KG1 (cell line): Measurements from ENCODE around the gene L3MBTL2.

Experiments
- DNase-seq: peaks from one replicate; lab custom pipeline; 2025; lab: John Stamatoyannopoulos, UW

L3MBTL2 gene

DNA sequence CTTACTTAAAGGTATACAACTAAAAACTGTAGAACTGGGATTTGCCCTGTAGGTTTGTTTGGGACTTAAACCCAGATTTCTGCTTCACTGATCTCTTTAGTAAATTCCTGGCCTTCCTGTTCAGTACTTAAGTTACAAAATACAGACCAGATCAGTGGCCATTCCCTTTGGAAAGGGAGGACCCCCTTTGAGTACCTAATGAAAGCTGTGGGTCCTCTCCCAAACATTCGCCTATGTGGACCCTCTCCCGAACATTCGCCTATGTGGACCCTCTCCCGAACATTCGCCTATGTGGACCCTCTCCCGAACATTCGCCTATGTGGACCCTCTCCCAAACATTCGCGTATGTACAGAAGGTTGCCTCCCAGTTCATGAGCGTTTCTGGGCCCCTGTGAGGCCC is 10.3 kb downstream of the L3MBTL2 start:
- DNase-seq: no peak

DNA sequence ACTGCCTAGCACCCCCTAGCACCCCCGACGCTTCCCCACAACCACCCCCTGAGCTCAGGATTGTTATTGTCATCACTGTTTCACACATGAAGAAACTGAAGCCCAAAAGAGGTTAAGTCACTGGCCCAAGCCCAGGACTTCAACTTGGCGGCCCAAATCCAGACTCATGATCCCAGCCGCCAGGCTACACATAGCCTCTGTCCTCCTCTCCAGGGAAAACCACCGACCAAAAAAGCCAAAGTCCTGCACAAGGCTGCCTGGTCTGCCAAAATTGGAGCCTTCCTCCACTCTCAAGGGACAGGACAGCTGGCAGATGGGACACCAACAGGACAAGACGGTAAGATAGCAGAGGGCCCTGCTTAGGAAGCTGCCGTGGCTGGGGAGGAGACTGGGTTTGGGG is 10.8 kb downstream of the L3MBTL2 start:
- no peak for DNase-seq

DNA sequence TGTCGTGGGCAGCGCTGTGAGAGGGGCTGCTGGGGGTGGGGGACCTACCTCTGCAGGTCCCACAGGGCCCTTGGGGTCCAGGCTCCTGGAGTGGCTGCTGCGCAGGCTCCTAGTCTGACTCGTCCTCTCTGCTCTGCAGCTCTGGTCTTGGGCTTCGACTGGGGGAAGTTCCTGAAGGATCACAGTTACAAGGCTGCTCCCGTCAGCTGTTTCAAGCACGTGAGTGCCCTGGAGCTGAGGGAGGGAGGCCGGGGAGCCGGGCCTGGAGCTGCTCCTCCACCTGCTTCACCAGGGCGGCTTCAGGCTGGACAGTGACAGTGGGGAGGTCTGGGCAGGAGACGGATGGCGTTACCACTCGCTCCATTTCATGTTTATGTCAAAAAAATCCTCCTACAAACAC is 11.9 kb downstream of the L3MBTL2 start:
- no peak for DNase-seq

DNA sequence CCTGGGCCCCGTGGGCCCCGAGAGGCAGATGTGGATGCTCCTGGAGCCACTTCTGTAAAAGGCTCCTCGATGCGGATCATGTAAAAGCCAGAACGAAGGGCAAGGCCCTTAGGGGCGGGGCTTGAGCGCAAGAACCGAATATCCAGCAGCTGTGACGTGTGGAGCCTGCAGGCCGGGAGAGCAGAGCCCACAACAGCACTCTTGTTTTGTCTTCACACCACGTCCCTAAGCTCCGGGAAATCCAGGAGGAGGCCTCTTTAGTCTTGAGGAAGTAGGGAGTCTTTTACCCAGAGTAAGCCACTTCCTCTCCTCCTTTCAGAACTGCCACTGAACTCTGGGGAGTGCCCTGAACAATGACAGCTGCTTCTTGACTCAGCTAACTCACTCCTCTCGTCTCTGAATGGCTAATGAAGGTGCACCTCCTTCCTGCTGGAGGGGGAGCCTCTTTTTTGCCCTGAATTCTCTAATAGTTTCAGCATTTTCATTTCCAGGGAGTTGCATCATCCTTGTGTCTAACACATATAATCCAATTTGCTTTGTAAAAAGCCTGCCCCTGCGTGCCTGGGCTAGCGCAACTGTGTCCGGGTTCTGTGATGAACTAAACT is 12.5 kb downstream of the L3MBTL2 start:
- DNase-seq: peak; percentile 56

DNA sequence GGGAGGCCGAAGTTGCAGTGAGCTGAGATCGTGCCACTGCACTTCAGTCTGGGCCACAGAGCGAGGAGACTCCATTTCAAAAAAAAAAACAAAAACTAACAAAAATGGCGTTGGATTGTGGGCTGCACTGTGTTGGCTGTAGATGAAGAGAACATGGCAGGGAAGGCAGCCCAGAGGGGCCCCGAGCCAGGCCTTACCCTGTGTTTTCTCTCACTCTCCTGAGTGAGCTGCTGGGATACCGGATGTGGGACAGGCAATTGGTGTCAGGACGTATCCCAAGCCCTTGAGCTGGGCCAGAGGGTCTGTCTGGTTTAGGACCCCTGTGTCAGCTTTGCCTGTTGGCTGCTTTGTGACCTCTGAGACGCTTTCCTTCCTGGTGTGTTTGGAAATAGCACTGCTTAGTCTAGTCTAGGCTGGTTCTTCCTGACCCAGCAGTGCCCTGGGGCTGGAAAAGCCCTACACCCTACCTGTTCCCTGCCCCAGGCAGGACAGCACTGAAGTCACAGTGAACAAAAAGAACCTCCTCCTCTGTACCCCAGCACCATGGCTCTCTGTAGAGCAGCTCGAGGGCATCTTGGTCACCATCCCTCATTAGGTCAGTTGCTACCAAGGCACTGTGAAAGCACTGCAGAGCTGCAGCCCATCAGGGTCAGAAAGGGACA is 17.9 kb downstream of the L3MBTL2 start:
- DNase-seq: no peak

DNA sequence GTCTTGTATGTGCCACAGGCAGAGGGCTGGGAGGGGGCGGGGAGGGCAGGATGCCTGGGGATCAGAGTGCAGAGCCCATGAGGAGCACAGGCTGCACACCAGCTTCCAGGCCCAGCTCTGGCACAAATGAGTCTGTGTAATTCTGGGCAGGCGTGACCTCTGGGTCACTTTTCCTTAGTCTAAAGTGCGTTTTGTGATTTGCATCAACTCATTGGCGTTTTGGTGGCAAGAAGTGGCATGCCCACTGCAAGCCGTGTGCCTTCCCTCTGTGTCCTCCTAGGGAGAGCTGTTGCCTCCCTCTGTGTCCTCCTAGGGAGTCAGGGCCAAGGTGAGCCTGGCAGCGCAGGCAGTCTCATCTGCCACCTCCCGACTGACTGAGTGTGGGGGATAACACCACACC is 18.4 kb downstream of the L3MBTL2 start:
- no peak for DNase-seq

DNA sequence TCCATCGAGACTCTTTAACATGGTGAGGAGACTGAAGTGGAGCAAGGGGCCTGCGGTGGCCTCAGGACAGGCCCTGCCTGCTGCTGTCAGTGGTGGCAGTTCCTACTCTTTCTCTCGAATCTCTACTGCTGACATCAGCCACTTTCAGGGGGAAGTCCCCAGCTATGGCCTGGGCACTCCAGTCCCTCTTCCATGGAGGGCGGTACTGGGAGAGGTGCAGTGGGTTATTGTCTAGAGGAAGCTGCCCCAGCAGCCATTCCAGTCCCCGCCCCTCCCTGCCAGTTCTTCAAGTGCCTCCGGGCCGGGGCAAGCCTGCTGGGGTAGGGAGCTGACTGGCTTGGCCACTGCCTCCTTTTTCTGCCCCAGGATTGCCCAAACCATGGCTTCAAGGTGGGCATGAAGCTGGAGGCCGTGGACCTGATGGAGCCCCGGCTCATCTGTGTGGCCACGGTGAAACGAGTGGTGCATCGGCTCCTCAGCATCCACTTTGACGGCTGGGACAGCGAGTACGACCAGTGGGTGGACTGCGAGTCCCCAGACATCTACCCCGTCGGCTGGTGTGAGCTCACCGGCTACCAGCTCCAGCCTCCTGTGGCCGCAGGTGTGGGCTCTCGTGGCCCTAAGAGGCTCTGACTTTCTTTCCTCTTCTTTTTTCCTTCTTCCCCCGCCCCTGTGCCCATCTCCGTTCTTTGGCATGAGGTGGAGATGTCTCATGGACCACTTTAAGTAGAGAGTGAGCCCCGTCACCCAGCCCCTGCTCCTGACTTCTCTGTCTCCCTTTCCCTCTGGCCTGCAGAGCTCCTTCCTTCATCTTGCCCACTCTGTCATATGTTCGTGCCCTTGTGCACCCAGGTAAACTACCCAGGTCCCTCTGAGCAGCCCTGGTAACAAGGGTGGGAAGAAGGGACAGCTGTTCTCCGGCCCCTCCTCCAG is 21.9 kb downstream of the L3MBTL2 start:
- no peak for DNase-seq

DNA sequence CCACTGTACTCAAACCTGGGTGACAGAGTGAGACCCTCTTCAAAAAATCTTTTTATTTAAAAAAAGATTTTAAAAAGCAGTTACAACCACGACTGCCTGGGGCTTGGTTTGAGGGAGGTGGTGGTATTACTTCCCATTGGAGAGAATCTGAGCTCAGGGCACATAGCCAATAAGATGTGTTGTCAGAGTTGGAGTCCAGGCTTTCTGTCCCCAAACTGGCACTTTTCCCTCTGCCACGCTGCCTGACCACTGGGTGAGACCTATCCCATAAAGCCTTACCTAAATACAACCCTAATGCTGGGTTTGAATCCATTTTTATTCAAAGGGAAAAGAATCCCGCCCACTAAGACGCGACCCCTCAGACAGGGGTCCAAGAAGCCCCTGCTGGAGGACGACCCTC is 24.1 kb downstream of the L3MBTL2 start:
- DNase-seq: no peak

DNA sequence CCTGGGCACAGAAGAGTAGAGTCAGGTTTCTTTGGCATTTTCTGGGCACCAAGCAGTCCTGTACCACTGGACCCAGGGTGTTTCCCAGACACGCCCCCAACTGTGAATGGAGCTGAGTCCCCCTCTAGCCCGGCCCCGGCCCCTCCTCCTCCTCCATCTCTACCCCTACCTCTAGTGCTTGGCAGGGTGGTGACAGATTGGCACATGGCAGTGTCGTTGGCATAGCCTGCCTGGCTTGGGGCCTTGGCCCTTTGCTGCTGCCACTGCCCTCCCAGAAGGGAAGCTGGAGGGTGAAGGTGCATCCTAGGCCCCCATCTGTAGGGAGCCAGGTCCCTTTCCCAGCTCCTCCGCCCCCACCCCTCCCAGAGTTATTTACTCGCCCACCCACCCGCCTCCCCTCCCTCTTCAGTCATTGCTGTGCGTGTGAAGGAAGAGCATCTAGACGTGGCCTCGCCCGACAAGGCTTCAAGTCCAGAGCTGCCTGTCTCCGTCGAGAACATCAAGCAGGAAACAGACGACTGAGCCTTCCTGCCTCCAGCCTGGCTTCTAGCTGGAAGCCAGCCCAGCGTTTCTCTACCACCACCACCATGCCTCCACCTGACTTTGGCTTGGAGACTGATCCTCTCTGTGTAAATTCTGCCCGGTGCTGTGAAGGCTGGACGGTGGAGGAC is 24.8 kb downstream of the L3MBTL2 start:
- no peak for DNase-seq

DNA sequence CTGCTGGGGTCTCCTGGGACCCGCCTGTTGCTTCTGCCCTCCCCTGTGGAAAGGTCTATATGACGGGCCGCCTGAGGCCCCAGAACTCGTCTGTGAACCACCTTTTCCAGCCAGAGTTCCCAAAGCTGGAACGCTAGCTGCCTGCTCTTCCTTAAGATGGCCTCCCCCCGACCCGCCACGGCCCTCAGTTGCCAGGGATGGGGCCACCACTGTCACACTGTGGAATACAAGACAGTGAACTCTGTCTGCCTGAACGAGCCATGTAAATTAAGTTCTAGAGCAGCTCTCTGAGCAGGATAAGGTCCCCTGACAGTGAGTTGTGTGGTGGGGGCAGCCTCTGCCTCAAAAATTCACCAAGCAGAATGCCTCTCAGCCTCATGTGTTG is 25.3 kb downstream of the L3MBTL2 start:
- DNase-seq: no peak

DNA sequence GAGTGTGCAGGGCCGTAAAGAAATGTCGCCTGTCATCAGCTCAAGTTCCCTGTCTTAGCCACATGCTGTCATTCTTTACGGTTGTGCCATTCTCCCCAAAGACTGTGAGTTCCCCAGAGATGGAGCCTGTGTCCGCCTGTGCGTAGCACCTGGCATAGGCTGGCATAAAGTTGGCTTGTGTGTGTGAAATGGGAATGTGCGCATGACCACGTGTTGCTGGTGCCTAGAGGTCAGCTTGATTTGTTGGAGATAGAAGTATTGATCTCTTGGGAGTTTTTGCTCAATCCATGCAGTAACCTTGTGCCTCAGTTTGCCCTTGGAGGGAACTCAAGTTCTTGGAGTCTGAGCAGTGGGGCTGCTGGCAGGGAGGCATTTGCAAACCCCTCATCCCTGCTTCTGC is 26.3 kb downstream of the L3MBTL2 start:
- no peak for DNase-seq

DNA sequence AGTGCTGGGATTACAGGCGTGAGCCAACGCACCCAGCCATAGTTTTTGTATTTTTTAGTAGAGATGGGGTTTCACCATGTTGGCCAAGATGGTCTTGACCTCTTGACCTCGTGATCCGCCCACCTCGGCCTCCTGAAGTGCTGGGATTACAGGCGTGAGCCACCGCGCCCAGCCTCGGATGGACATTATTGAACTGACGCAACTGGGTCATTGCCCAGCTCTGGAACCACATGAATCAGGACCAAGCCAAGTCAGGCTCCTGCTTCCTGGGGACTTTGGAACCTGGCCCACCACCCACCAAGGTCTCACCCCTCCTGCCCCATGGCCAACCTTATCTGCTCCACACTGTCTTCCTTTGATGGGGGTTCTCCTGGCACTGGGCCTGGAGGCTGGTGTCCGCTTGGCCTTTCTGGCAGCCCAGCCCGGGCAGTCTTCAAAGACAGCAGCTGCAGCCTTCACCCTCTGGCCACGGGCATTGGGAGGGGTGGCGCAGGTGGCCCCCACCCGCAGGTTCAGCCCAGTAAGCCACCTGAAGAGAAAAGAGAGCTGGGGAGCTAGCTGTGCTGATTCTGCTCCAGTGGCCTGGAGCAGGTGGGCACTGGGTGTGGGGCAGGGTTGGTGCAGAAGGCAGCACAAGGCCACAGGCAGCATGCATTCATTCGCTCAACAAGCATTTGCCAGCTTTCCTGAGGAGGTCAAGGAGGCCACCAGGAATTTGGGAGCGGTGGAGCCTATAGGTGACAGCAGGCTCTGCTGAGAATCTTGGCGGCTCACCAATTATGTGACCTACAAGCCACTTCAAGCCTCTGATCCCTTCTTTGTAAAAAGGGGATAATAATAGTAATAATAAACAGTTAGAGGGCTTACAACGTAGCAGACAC is 29.9 kb downstream of the L3MBTL2 start:
- DNase-seq: no peak

DNA sequence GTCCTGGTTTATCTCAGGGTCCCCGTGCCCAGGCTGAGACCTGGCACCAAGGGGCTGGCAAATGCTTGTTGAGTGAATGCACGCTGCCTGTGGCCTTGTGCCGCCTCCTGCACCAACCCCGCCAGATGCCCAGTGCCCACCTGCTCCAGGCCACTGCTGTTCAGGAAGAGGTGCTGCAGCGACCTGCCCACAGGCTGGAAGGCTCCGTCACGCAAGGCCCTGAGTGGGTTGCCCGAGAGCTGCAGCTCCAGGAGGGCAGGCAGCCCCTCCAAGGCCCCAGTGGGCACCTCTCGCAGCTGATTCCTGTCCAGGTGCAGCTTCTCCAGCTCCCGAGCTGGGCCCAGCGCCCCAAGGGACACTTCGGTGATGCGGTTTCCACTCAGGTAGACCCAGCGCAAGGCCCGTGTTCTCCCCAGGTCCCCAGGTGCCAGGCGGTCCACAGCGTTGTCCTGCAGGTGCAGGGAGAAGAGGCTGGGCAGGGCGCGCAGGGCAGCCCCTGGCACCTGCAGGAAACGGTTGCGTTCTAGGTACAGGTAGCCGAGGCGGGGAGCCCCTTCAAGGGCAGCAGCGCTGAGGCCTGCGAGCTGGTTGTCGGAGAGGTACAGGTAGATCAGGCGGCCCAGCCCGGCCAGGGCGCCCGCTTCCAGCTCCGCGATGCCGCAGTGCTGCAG is 32.1 kb downstream of the L3MBTL2 start:
- no peak for DNase-seq

DNA sequence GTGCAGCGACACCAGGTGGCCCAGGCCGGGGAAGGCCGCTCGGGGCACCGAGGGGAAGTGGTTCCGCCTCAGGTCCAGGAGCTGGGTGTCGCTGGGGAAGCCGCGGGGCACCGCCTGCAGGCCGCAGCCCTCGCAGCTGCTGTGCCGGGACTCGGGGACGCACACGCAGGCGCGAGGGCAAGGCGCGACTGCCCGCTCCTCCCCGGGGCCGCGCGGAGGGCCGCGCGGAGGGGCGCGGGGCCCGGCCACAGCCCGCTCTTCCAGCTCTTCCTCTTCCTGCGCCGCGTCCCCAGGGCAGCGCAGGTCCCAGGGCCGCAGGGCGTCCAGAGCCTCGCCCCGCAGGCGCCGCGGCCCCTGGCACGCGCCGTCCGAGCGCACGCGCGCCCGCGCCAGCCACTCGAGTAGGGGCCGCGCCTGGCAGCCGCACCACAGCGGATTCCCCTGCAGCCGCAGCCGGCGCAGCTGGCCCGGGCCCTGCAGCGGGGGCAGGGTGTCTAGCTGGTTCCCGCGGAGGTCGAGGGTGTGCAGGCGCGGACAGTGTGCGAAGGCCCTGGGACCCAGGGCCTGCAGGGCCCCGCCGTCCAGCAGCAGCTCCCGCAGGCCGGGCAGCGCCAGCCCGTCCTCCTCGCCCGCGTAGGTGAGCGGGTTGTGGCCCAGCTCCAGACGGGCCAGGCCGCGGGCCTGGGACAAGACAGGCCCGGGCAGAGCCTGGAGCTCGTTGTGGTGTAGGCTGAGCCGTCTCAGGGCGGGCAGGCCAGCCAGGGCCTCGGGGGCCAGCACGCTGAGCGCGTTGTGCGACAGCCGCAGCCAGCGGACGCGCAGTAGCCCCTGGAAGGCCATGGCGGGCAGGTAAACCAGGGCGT is 32.8 kb downstream of the L3MBTL2 start:
- DNase-seq: peak; percentile 7

DNA sequence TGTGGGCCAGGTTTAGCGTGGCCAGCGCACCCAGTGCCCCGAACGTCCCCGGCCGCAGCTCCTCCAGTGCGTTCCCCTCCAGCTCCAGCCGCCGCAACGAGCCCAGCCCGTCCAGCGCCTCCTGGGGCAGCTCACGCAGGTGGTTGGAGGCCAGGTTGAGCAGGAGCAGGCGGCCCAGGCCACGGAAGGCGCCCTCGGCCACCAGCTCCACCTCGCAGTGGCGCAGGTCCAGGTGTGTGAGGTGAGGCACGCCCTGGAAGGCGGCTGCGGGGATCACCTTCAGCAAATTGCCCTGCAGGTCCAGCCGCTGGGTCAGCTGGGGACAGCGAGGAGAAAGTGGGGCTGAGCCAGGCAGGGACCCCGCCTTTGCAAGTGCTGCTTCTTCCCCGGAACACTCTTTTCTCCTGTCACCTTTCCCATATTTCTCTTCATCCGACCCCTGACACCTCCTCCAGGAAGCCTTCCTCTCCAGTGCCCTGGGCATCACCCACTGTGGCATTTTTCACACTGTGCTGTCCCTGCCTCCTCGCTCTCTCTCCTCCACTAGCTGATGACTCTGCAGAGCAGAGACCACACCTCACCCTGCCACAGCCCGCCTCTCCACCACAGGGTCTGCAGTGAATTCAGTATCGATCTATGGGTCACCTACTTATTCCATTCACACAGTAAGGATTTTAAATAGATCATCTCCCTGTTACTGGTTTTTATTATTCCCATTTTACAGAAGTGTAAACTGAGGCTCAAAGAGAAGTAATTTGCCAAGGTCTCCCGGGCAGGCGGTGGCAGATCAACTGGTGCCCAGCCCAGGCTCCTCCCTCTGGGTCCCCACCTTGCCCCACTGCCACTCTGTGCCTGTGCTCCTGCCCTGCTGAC is 33.7 kb downstream of the L3MBTL2 start:
- DNase-seq: no peak

DNA sequence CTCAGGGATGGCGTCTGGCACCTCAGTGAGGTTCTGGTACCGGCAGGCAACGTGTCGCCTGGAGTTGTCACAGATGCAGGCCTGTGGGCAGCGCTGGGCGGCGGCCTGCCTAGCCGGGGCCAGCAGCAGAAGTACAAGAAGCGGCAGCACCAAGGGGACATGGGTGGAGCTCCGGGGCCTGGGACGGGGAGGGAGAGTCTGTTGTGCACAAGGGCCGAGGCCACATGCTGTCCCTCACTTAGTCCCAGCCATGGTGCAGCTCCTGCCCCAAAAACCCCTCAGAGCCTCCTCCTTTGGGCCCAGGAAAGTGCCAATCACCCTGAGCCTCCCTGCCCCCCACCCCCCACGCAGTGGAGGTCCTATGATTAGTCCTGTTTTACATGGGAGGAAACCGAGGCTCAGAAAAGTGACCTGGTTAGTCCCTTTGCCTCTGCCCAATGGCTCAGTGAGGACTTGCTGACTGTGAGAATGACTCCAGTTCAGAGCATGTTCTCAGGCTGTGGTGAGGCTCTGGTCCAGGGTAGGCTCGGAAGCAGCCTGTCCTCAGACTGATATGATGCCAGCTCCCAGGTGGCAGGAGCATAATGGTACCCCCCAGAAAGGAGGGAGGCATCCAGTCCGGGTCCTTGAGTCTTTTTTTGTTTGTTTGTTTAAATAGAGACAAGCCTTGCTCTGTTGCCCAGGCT is 34.5 kb downstream of the L3MBTL2 start:
- DNase-seq: no peak

DNA sequence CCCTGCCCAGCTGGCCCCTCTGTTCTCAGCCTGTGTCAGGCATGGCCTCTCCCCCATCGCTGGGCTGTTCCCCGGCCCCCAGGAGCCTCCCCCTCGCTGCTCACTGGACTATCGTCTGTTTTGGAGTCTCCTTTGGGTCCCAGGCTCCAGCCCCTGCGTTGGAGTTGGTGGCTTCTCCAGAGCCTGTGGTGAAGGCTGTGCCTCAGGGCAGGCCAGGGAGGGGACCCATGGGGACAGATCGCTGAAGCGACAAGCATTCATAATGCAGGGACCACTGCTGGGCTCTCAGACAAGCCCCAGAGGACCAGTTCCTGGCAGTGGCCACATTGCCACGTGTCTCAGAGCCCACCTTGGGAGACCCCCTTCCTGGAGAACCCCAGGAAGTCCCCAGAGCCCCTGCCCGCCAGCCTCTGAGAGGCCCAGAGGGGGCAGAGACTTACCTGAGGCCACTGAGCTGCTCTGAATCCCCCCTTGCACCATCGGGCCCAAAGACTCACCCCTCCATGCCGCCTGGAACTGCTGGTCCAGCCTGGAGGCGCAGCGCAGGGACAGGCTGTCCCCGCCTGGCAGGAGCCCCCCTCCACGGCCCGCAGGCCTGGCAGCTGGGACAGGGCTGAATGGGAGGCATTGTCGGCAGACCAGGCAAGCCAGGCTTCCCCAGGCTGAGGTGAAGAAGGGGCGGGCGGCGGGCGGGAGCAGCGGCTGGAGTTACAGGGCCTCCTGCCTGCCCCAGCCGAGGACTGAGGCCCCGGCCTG is 35.4 kb downstream of the L3MBTL2 start, which contains the start of gene CHADL:
CHADL (minus strand) TSS at position 555 of the 756 bp plus-strand sequence; CDS start at position 505, 50 bp downstream.
- DNase-seq: no peak
